Skeletal muscle cell (primary cell): ENCODE measurements around the gene METTL17.
"Not testable (repeated sequence)": the region's sequence is repeated elsewhere in the genome, so short reads cannot be mapped to it uniquely, and the experiment has no call there.

Experiments used
- DNase-seq: peaks from one replicate; pipeline ENCODE4 v3.0.0-alpha.2; 2010; ENCODE audit warnings: low read depth
- H3K4me3 ChIP-seq: 2 replicates; pipeline ENCODE4 v1.5.1; 2011; ENCODE audit warnings: low read depth, mild to moderate bottlenecking, control low read depth, low read length, moderate library complexity

The METTL17 gene

DNA sequence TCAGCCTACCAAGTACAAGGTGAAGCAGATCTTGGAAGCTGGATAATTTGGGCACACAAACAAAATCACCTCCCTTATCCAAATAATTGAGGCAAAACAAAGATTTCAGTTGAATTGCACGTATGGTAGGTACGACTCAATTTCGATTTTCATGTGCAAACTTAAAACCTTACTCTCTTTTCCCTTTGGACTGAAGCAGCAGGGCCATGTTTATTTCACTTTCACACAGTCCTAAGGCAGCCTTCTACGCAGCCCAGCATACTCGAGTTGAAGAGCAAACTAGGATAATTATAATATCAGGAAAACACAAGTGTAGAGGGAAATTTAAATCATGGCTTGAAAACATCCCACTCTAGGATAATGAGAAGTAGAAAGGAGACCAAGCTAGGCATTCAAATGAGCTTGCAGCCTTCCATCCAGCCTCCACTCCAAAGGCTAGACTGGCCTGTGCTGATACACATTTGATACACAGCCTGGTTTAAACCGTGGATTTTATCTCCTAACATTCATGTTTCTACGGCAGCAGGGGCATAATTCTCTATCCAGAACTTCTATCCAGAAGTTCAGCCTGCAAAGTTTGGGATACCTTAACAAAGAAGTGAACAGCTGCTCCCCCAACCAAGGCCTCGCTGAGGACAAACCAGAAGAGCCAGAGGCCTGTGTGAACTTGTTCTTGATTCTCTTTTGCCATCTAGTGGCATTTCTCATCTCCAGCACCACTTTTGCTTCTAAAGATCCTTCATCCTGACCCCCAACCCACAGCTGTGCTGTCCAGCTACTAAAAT is 50.0 kb downstream of the METTL17 start:
- no peak for DNase-seq
- H3K4me3 ChIP-seq: no peak overlapping the region

DNA sequence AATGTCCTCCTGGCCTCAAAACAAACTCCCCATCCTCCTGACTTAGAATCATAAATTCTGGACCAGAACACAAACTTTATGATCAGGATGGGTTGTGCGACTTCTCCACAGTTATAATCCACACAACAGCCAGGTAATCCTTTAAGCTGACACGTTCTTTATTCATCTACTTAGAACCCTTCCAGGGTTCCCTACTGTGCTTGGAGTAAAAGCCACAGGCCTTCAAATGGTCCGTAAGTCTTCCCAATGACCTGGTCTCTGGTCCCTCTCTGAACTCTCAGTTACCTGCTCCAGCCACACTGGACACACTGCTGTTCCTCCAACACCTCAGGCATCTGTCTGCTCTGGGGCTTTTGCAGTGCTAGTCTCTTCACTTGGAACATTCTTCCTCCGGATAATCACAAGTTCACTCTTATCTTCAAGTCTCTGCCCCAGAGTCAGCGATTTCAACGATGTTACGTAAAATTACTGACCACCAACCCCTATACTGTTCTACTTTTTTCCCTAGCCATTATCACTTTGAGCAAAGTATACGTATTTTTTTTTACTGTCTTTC is 50.7 kb downstream of the METTL17 start:
- DNase-seq: no peak
- no peak overlapping the region for H3K4me3 ChIP-seq

GRCh38 chr14:21040941-21041340 is 51.2 kb downstream of the METTL17 start:
- not testable (repeated sequence) for DNase-seq, H3K4me3 ChIP-seq

GRCh38 chr14:21041676-21042433 is 52.1 kb downstream of the METTL17 start, which contains the start of gene RNASE7:
RNASE7 (plus strand) TSS chr14:21042362; CDS start chr14:21042993, 631 bp downstream.
- H3K4me3 ChIP-seq: no peak within 1 kb of the TSS
- no peak for DNase-seq

- H3K4me3 ChIP-seq: no peak overlapping the region
- DNase-seq: no peak
Measured at GRCh38 chr14:21042918-21043317, 53.1 kb downstream of the METTL17 start.

GRCh38 chr14:21043387-21043973 is 53.7 kb downstream of the METTL17 start:
- DNase-seq: no peak
- H3K4me3 ChIP-seq: no peak overlapping the region

DNA sequence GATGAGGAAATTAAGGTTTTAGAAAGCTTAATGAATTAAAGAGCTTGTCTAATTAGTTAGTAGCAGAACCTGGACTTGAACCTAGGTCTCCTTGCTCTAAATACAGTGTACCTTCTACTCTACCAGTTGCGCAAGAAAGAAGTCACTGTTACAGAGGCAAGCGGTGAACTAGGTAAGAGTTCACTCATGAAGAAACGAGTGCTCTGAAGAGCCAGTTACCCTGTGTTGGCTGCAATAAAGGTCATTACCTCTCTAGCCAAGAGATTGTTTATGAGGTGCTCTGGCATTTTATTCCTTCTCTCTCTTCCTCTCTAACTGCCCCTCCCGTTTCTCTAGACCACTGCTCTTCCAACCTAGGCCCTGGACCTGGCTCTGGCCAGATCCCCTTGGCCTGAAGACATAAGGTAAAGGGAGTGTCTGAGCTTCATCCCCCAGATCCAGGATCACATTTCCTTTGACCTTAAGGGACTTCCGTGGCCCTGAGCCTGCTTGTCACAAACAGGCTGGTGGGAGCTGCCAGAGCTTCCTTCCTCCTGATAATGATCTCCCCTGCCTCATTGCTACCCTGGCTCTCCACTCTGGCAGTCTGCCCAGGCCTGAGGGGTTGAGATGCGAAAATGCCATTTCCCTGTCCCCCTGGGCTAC is 54.3 kb downstream of the METTL17 start:
- H3K4me3 ChIP-seq: no peak overlapping the region
- no peak for DNase-seq
